Right lobe of liver (tissue), 4 donors: ENCODE data around the gene CFAP53.
A peak's percentile ranks its signal among the peaks of the same experiment; 100 is the strongest.

ENCODE experiments used
- CTCF ChIP-seq, 4 donors: fragments of 200-600 bp in 3 of 4; fragments of 450-650 bp in 1 of 4; IDR thresholded peaks; one replicate each; pipeline versions ENCODE4 v1.5.1 to v1.8.0; 2016 to 2022; ENCODE audit warnings: antibody characterized with exemption in 4 of 4, mild to moderate bottlenecking in 2 of 4
- POLR2A ChIP-seq: fragments of 450-650 bp; IDR thresholded peaks from one replicate; pipeline ENCODE4 v1.6.1; 2017; ENCODE audit warnings: antibody characterized with exemption, mild to moderate bottlenecking
- donor health status: DM: no; HTN: no; CAD: no.
- donor health status: DM: no; HTN: no; CAD: no.
- donor health status: DM: no; HTN: yes; CAD: no.

GRCh38 chr18:50203801-50204604 lies 62.3 kb downstream of the CFAP53 start:
- TF ChIP-seq CTCF (IDR thresholded peaks at IDR 0.05) (peak; percentile 58 to 77 (median 66)), POLR2A (no peak)
